ENCODE data around the gene TM7SF2. TPM values are rescaled to one million over a fixed set of nuclear protein-coding genes. Genes with fewer than 3 reads are reported as not detected.

The TM7SF2 gene
- total and polyA plus RNA-seq, 2 of the 13 experiments (the other 11 are each of a cell fraction or from before 2014, with no cell fraction given): 56.0 to 66.9 TPM

DNA sequence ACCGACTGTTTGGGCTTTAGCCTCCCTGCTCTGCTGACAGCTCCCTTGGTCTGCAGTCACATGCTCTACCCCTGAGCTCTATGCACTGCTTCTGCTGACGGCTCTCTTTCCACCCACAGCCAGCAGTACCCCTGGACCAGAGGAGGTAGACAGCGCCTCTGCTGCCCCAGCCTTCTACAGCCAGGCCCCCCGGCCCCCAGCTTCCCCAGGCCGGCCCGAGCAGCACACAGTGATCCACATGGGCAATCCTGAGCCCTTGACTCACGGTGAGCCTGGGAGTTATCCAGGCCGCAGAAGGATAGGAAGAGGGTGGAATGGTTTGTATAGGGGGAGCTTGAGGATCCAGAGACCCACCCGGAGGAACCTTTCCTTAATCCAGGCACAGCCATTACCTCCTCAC, 24.9 kb upstream of the TM7SF2 start:
- POLR2A ChIA-PET: no interaction called here
- Histone ChIP-seq H3K36me3 (replicated peaks in 1 of 2; ENCODE audit: control insufficient read depth in 1 of 2, insufficient read depth in 2 of 2, low read length in 2 of 2) (peaks cover 13 to 18% of the 10 kb centered on the region in 2 experiments; a peak in 3 of 5 replicates), H3K27me3 (ENCODE audit: control insufficient read depth in 1 of 2, insufficient read depth in 2 of 2, low read length in 2 of 2) (no peaks in the 10 kb centered on the region; a peak in 1 of 5 replicates), H2AFZ (ENCODE audit: low read length) (no peak overlapping the region), H3K4me1 (ENCODE audit: insufficient read depth, low read length) (peaks cover 29% of the 10 kb centered on the region), H3K4me3 (replicated peaks in 1 of 3; ENCODE audit: insufficient read depth in 1 of 3, low read depth in 2 of 3, low read length in 3 of 3) (no peak overlapping the region), H4K20me1 (ENCODE audit: insufficient read depth, low read length) (no peaks in the 10 kb centered on the region), H3K4me2 (ENCODE audit: low read depth, low read length) (no peak overlapping the region), H3K79me2 (ENCODE audit: insufficient read depth, low read length) (peaks cover 28% of the 10 kb centered on the region), H3K9me3 (ENCODE audit: low read length) (no peaks in the 10 kb centered on the region), H3K9ac (ENCODE audit: insufficient read depth, low read depth, low read length) (no peak overlapping the region), H3K27ac (ENCODE audit: extremely low read length, insufficient read depth, low read length) (no peak overlapping the region)
- 95% methylated on average over 9 of the region's 9 CpGs for WGBS (ENCODE audit: low lambda C conversion rate)
- FAIRE-seq: no peak
- DNase-seq (ENCODE audit: low spot score): no peak
- CTCF ChIA-PET (ENCODE audit: low intra/inter-chr PET ratio, low total read pairs): no interaction called here
- no peak for ATAC-seq
- intact Hi-C loops (cut with micrococcal nuclease; ENCODE audit: unreplicated experiment) (no loop called here), in situ Hi-C loops (cut with HindIII; ENCODE audit: extremely low pct_ligation_motif_present, low pct_unique_long_range_greater_than_20kb) (no loop called here)
- TF ChIP-seq, protein P1, sequence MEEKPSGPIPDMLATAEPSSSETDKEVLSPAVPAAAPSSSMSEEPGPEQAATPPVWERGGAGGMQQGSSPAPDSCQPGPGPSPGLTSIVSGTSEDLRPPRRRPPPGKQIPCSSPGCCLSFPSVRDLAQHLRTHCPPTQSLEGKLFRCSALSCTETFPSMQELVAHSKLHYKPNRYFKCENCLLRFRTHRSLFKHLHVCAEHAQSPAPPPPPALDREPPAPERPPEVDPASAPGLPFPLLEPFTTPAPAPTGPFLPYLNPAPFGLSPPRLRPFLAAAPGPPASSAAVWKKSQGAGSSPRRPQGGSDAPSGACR (CRISPR knock-in tag; IDR thresholded peaks at IDR 0.05): no peak
- TF ChIP-seq, protein P2, sequence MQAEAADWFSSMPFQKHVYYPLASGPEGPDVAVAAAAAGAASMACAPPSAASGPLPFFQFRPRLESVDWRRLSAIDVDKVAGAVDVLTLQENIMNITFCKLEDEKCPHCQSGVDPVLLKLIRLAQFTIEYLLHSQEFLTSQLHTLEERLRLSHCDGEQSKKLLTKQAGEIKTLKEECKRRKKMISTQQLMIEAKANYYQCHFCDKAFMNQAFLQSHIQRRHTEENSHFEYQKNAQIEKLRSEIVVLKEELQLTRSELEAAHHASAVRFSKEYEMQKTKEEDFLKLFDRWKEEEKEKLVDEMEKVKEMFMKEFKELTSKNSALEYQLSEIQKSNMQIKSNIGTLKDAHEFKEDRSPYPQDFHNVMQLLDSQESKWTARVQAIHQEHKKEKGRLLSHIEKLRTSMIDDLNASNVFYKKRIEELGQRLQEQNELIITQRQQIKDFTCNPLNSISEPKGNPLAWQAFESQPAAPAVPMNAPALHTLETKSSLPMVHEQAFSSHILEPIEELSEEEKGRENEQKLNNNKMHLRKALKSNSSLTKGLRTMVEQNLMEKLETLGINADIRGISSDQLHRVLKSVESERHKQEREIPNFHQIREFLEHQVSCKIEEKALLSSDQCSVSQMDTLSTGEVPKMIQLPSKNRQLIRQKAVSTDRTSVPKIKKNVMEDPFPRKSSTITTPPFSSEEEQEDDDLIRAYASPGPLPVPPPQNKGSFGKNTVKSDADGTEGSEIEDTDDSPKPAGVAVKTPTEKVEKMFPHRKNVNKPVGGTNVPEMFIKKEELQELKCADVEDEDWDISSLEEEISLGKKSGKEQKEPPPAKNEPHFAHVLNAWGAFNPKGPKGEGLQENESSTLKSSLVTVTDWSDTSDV (CRISPR knock-in tag; IDR thresholded peaks at IDR 0.05): no peak
- TF ChIP-seq ZNF468 (CRISPR knock-in tag; IDR thresholded peaks at IDR 0.05): no peak
- TF ChIP-seq, protein P3, sequence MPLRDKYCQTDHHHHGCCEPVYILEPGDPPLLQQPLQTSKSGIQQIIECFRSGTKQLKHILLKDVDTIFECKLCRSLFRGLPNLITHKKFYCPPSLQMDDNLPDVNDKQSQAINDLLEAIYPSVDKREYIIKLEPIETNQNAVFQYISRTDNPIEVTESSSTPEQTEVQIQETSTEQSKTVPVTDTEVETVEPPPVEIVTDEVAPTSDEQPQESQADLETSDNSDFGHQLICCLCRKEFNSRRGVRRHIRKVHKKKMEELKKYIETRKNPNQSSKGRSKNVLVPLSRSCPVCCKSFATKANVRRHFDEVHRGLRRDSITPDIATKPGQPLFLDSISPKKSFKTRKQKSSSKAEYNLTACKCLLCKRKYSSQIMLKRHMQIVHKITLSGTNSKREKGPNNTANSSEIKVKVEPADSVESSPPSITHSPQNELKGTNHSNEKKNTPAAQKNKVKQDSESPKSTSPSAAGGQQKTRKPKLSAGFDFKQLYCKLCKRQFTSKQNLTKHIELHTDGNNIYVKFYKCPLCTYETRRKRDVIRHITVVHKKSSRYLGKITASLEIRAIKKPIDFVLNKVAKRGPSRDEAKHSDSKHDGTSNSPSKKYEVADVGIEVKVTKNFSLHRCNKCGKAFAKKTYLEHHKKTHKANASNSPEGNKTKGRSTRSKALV (CRISPR knock-in tag; IDR thresholded peaks at IDR 0.05): no peak
- no peak for TF ChIP-seq HOXA9 (CRISPR knock-in tag; IDR thresholded peaks at IDR 0.05; ENCODE audit: borderline replicate concordance)
- no peak for TF ChIP-seq GATAD2A (CRISPR knock-in tag; IDR thresholded peaks at IDR 0.05)
- no peak for TF ChIP-seq ZFYVE20 (CRISPR knock-in tag; IDR thresholded peaks at IDR 0.05; ENCODE audit: borderline replicate concordance, low read depth)
- TF ChIP-seq, protein P4, sequence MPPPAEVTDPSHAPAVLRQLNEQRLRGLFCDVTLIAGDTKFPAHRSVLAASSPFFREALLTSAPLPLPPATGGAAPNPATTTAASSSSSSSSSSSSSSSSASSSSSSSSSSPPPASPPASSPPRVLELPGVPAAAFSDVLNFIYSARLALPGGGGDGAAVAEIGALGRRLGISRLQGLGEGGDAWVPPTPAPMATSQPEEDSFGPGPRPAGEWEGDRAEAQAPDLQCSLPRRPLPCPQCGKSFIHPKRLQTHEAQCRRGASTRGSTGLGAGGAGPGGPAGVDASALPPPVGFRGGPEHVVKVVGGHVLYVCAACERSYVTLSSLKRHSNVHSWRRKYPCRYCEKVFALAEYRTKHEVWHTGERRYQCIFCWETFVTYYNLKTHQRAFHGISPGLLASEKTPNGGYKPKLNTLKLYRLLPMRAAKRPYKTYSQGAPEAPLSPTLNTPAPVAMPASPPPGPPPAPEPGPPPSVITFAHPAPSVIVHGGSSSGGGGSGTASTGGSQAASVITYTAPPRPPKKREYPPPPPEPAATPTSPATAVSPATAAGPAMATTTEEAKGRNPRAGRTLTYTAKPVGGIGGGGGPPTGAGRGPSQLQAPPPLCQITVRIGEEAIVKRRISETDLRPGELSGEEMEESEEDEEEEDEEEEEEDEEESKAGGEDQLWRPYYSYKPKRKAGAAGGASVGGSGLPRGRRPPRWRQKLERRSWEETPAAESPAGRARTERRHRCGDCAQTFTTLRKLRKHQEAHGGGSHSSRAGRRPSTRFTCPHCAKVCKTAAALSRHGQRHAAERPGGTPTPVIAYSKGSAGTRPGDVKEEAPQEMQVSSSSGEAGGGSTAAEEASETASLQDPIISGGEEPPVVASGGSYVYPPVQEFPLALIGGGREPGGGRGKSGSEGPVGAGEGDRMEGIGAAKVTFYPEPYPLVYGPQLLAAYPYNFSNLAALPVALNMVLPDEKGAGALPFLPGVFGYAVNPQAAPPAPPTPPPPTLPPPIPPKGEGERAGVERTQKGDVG (CRISPR knock-in tag; IDR thresholded peaks at IDR 0.05; ENCODE audit: borderline replicate concordance): no peak
- TF ChIP-seq, protein P5, sequence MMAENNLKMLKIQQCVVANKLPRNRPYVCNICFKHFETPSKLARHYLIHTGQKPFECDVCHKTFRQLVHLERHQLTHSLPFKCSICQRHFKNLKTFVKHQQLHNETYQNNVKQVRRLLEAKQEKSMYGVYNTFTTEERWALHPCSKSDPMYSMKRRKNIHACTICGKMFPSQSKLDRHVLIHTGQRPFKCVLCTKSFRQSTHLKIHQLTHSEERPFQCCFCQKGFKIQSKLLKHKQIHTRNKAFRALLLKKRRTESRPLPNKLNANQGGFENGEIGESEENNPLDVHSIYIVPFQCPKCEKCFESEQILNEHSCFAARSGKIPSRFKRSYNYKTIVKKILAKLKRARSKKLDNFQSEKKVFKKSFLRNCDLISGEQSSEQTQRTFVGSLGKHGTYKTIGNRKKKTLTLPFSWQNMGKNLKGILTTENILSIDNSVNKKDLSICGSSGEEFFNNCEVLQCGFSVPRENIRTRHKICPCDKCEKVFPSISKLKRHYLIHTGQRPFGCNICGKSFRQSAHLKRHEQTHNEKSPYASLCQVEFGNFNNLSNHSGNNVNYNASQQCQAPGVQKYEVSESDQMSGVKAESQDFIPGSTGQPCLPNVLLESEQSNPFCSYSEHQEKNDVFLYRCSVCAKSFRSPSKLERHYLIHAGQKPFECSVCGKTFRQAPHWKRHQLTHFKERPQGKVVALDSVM (CRISPR knock-in tag; IDR thresholded peaks at IDR 0.05): no peak
- BruUV-seq (replicated peaks): no TSS peak

Measured in HepG2 (cell line).